PC-3 (cell line): ENCODE data around the gene MRPS27. TPM values are rescaled to one million over a fixed set of nuclear protein-coding genes. Genes with fewer than 3 reads are reported as not detected.

Experiments used
- ATAC-seq: fragments of 200-7000 bp; cut with Tn5 transposase; 2 replicates; pipeline ENCODE4 v1.9.1; 2020; ENCODE audit warnings: mild to moderate bottlenecking, moderate library complexity
- BruUV-seq: library from RNA; stranded (reverse); fragments of 400-500 nt; replicated peaks from 2 replicates; lab custom pipeline; 2021; lab: Mats Ljungman, UMichigan
- CTCF ChIA-PET: fragments of 300-600 bp; sonication (Branson Sonifier 250); formaldehyde crosslinking; loops from one replicate; lab custom pipeline; 2022; ENCODE audit warnings: antibody characterized with exemption; lab: Charles Lee
- POLR2A ChIA-PET: fragments of 300-600 bp; sonication (Branson Sonifier 250); formaldehyde crosslinking; loops from one replicate; lab custom pipeline; 2022; ENCODE audit warnings: antibody characterized with exemption; ENCODE audit not compliant: unreplicated experiment; lab: Charles Lee
- DNase-seq: peaks from one replicate; pipeline ENCODE4 v3.0.0-alpha.2; 2015
- H2AFZ ChIP-seq: fragments of 300-600 bp; sonication (generic); 2 replicates; pipeline ENCODE4 v1.6.0; 2016; ENCODE audit warnings: antibody characterized with exemption, low read length
- H3F3A ChIP-seq: fragments of 300-600 bp; sonication (generic); one replicate; pipeline ENCODE4 v1.6.0; 2017; ENCODE audit warnings: antibody characterized with exemption, low read length, control low read depth, mild to moderate bottlenecking; ENCODE audit not compliant: unreplicated experiment
- H3K27ac ChIP-seq: fragments of 300-600 bp; sonication (generic); 2 replicates; pipeline ENCODE4 v1.5.1; 2016; ENCODE audit warnings: mild to moderate bottlenecking, low read length
- H3K27me3 ChIP-seq: fragments of 300-600 bp; sonication (generic); 2 replicates; pipeline ENCODE4 v1.6.1; 2016; ENCODE audit warnings: low read length, mixed read lengths
- H3K36me3 ChIP-seq: fragments of 300-600 bp; sonication (generic); 2 replicates; pipeline ENCODE4 v1.6.1; 2016; ENCODE audit warnings: low read depth, mixed run types, low read length, mixed read lengths
- H3K4me1 ChIP-seq: fragments of 300-600 bp; sonication (generic); 2 replicates; pipeline ENCODE4 v1.5.1; 2016; ENCODE audit warnings: low read length; ENCODE audit not compliant: insufficient read depth
- H3K4me2 ChIP-seq: fragments of 300-600 bp; sonication (generic); 2 replicates; pipeline ENCODE4 v1.6.0; 2016; ENCODE audit warnings: low read length
- H3K4me3 ChIP-seq: fragments of 300-600 bp; sonication (generic); 2 replicates; pipeline ENCODE4 v1.5.1; 2016; ENCODE audit warnings: mild to moderate bottlenecking, low read length, mixed read lengths
- H3K79me2 ChIP-seq: fragments of 300-600 bp; sonication (generic); 2 replicates; pipeline ENCODE4 v1.6.1; 2017; ENCODE audit warnings: low read length, mixed read lengths
- H3K9ac ChIP-seq: fragments of 300-600 bp; sonication (generic); 2 replicates; pipeline ENCODE4 v1.6.0; 2016; ENCODE audit warnings: mild to moderate bottlenecking, low read length
- H3K9me2 ChIP-seq: fragments of 300-600 bp; sonication (generic); replicated peaks from 2 replicates; pipeline ENCODE4 v1.6.1; 2016; ENCODE audit warnings: mixed run types, low read length, mixed read lengths
- H3K9me3 ChIP-seq: fragments of 300-600 bp; sonication (generic); 2 replicates; pipeline ENCODE4 v1.6.1; 2016; ENCODE audit warnings: low read length, mixed read lengths
- H4K20me1 ChIP-seq: fragments of 300-600 bp; sonication (generic); 2 replicates; pipeline ENCODE4 v1.6.1; 2016; ENCODE audit warnings: low read length, mixed read lengths
- CTCF ChIP-seq: fragments of 300-600 bp; sonication (generic); conservative IDR thresholded peaks from 2 replicates; pipeline ENCODE4 v1.5.1; 2017; ENCODE audit warnings: antibody characterized with exemption, low read depth, mild to moderate bottlenecking, low read length
- EZH2 ChIP-seq: fragments of 300-600 bp; sonication (generic); IDR thresholded peaks from one replicate; pipeline ENCODE4 v1.6.1; 2017; ENCODE audit warnings: antibody characterized with exemption, mild to moderate bottlenecking, low read length; ENCODE audit not compliant: unreplicated experiment
- EZH2phosphoT487 ChIP-seq: fragments of 300-600 bp; sonication (generic); IDR thresholded peaks from 2 replicates; pipeline ENCODE4 v1.6.1; 2018; ENCODE audit warnings: mild to moderate bottlenecking, antibody characterized with exemption, low read length, borderline replicate concordance
- intact Hi-C: fragments of 100-400 bp; cut with micrococcal nuclease; formaldehyde crosslinking; loops from 2 replicates; pipeline ENCODE4 v1.9.0; 2023
- total RNA-seq: library from RNA; depleted of rRNA; stranded (reverse); fragments of >200 nt; gene quantifications from 2 replicates; pipeline ENCODE4 v1.2.3, GENCODE V29; 2014

Gene MRPS27
- total RNA-seq, 1 experiment from 2014 or later: 59.0 TPM

GRCh38 chr5:72330712-72331111, 10.7 kb upstream of the MRPS27 start:
- peaks cover 19% of the 10 kb centered on the region; the same call in 1 of the 2 replicates for H3K36me3 ChIP-seq
- no TSS peak for BruUV-seq
- ATAC-seq (no peak), DNase-seq (no peak)
- TF ChIP-seq EZH2 (no peak), CTCF (no peak), EZH2phosphoT487 (no peak)
- no peak overlapping the region for H2AFZ ChIP-seq
- no peak overlapping the region for H3K4me3 ChIP-seq
- H3K27ac ChIP-seq: no peak overlapping the region
- no peaks in the 10 kb centered on the region; the same call in 1 of the 2 replicates for H3K79me2 ChIP-seq
- no peaks in the 10 kb centered on the region for H3K9me2 ChIP-seq
- H3K4me1 ChIP-seq: peaks cover 9% of the 10 kb centered on the region
- no peak overlapping the region for H3K4me2 ChIP-seq
- H4K20me1 ChIP-seq: no peaks in the 10 kb centered on the region
- H3K27me3 ChIP-seq: no peaks in the 10 kb centered on the region
- ChIA-PET POLR2A (no interaction called here), CTCF (no interaction called here)
- no peaks in the 10 kb centered on the region for H3K9me3 ChIP-seq
- no peak overlapping the region for H3K9ac ChIP-seq
- intact Hi-C loops: no loop called here
- H3F3A ChIP-seq: no peaks in the 10 kb centered on the region

- intact Hi-C loops: no loop called here
- peaks cover 4% of the 10 kb centered on the region; the same call in 1 of the 2 replicates for H3K79me2 ChIP-seq
- no peaks in the 10 kb centered on the region for H3K9me3 ChIP-seq
- H3K4me2 ChIP-seq: no peak overlapping the region
- BruUV-seq: no TSS peak
- no peaks in the 10 kb centered on the region for H3K27me3 ChIP-seq
- H3F3A ChIP-seq: peaks cover 3% of the 10 kb centered on the region
- ATAC-seq: peak; percentile 66
- no peaks in the 10 kb centered on the region for H3K9me2 ChIP-seq
- no peak for TF ChIP-seq CTCF
- ChIA-PET CTCF (no interaction called here), POLR2A (no interaction called here)
- peak; percentile 51 for DNase-seq
- no peaks in the 10 kb centered on the region for H4K20me1 ChIP-seq
- H3K9ac ChIP-seq: no peak overlapping the region
- H3K4me1 ChIP-seq: peaks cover 33% of the 10 kb centered on the region
- no peak overlapping the region for H3K27ac ChIP-seq
- no peak overlapping the region for H3K4me3 ChIP-seq
- H3K36me3 ChIP-seq: peaks cover 15% of the 10 kb centered on the region; the same call in 1 of the 2 replicates
- H2AFZ ChIP-seq: no peak overlapping the region
Observed at GRCh38 chr5:72328172-72328571, 8.1 kb upstream of the MRPS27 start.

- BruUV-seq: no TSS peak
Observed at GRCh38 chr5:72326306-72326649, 6.2 kb upstream of the MRPS27 start.

More at GRCh38 chr5:72326306-72326649, 6.2 kb upstream of the MRPS27 start:
- H4K20me1 ChIP-seq: no peaks in the 10 kb centered on the region
- H3K79me2 ChIP-seq: peaks cover 13% of the 10 kb centered on the region
- ChIA-PET POLR2A (no interaction called here), CTCF (no interaction called here)
- H3K27ac ChIP-seq: peak overlapping the region; percentile 59
- H3K27me3 ChIP-seq: no peaks in the 10 kb centered on the region
- H3K9me3 ChIP-seq: no peaks in the 10 kb centered on the region
- peak overlapping the region; percentile 29; the same call in 1 of the 2 replicates for H3K4me2 ChIP-seq
- H3K4me3 ChIP-seq: no peak overlapping the region
- H2AFZ ChIP-seq: no peak overlapping the region
- peaks cover 35% of the 10 kb centered on the region for H3K4me1 ChIP-seq
- peaks cover 15% of the 10 kb centered on the region; the same call in 1 of the 2 replicates for H3K36me3 ChIP-seq
- TF ChIP-seq EZH2 (no peak), CTCF (no peak), EZH2phosphoT487 (no peak)
- ATAC-seq (no peak), DNase-seq (no peak)
- no peaks in the 10 kb centered on the region for H3K9me2 ChIP-seq
- H3F3A ChIP-seq: peaks cover 3% of the 10 kb centered on the region
- H3K9ac ChIP-seq: no peak overlapping the region
- intact Hi-C loops: no loop called here
